ENCODE measurements around the gene CAMTA2.

CAMTA2 gene

DNA sequence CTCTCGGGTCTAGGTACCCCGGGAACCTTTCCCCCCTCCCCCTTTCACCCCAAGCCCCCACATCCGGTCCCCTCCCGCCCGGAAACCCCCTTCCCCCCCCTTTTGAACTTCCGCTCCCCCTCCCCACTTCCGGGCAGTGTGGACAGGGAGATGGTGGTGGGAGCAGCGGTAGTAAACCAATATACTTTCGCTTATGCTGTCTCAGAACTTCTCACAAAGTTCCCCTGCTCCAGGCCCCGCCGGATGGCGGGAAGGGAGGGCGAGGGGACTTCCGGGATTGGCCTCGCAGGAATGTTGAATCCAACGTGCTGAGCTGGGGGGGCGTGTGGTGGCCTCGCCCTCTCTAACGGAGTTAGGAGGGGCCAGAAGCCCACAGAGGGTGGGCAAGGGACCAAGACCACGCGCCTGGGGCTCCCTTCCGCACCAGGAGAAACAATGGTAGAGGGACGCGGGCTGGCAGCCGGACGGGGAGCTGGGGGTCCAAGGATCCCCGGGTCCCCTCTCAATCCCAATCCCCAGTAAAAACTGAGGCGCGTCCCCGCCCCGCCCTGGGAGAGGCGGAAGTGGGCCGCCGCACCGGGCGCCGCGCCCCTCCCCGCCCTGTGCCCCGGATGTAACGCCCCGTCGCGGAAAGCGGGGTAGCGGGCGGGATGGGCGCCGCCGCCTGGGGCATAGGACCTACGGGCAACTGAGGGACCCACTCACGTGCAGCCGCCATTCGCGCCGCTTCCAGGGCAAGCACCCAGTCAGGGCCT is 39.9 kb downstream of the CAMTA2 start:
- peak; percentile 40 to 62 (median 57) for DNase-seq (ENCODE audit: low read depth in 2 of 3, low spot score in 2 of 3)

DNA sequence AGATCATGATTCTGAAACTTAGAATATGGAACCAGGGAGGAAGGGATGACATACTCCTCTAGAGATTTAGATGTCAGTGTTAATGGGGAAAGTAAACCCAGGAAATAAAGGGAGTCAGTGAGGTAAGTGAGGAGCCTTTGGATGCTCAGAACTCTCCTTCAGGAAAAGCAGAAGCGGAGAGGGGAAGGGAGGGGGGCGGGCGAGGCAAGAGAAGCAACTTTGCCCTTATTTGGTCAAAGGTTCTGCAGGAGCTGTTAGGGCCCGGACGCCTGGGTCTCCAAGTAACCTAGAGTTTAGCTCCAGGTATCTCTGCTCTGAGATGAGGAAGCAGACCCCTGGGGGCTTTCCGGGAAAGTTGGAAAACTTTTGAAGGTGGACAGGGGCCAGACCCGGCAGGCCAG is 40.5 kb downstream of the CAMTA2 start:
- DNase-seq (ENCODE audit: low read depth in 2 of 3, low spot score in 2 of 3) = peak in 1 of 3 experiments; percentile 33

DNA sequence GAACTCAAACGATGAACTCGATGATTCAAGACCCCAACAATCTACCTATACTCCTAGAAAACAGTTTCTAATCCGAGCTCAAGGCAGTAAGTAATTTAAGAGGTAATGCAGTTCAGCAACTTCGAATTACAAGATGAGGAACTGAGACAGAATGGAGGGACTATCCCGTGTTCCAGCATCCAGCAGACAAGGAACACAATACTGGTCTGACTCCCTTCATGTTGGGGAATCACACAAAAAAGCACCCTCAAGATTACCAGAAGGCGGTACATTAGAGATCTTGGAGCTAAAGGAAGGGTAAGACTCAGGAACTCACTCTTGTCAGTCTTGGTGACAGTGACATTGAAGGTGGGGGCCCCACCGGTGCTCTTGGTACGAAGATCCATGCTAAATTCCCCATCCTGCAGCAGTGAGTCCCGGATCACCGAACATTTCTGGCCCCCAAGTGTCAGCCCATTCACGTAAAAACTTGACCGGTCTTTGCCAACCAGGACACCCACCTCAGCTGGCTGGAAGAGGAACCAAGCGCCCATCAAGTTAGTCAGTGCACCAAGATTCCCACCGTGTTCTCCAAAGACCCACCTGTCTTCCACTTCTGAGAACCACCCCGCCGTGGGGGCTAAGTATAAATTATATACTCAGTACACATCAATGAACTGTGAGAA is 41.0 kb downstream of the CAMTA2 start:
- DNase-seq (ENCODE audit: low read depth in 2 of 3, low spot score in 2 of 3) = no peak

DNA sequence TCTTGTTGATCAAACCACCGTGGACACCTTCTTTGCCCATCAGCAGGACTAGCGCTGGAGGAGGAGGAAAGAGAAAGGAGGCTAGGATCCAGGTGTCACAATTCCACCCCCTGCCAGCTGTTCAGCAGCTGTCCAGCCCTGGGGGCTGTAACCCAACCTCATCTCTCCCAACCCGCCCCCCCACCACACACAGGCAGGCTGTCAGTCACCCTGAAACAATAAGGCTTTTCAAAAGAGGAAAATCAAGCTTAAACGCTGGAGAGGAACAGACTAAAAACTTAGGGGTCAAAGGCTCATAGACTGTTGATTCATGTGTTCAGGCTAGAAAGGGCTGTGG is 41.6 kb downstream of the CAMTA2 start:
- no peak for DNase-seq (ENCODE audit: low read depth in 2 of 3, low spot score in 2 of 3)

DNA sequence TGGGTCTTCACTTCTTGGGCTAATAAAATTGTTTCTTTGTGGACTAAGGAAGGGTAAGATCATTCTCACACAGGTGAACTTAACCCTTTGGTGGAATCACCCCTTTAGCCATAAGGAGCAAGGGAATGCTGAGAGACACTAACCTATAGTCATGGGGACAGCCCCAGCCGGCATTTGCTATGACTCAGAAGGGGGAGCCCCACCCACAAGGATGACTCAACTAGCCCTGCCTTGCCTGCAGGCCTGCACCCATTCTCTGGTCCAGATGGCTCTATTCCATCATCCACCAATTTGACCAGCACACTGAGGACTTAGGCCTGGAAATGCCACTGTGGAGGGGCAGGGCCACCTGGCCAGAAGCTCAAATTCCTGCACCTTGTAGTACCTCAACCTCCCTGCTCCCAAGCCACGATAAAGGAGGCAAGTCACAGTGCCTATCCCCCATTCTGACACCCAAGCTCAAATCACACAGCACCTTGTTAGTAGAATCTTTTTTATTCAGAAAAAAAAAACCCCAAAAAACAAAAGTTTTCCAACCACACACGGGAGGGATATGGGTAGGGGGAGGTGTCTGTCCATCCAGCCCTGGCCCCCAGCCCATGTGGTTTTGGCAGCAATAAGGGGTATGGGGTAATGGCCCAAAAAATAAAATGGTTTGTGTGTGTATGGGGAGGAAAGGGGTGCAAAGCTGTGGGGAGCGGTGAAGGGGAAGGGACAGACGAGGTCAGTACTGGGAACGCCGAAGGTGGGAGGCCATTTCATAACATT is 42.1 kb downstream of the CAMTA2 start:
- peak; percentile 64 to 75 (median 68) for DNase-seq (ENCODE audit: low read depth in 2 of 3, low spot score in 2 of 3)

DNA sequence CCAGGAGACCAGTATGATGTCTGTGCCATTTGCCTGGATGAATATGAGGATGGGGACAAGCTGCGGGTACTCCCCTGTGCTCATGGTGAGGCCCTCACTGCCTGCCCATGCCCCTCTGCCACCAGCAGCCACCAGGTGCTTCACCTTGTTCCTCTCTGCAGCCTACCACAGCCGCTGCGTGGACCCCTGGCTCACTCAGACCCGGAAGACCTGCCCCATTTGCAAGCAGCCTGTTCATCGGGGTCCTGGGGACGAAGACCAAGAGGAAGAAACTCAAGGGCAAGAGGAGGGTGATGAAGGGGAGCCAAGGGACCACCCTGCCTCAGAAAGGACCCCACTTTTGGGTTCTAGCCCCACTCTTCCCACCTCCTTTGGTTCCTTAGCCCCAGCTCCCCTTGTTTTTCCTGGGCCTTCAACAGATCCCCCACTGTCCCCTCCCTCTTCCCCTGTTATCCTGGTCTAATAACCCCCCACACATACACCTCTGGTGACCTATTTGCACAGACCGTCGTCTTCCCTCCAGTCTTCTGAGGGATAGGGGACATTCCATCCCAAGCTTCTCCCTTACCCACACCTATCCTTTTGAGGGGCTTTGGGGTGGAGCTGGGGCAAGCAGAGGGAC is 42.8 kb downstream of the CAMTA2 start:
- DNase-seq (ENCODE audit: low read depth in 2 of 3, low spot score in 2 of 3) = peak in 1 of 3 experiments; percentile 25

DNA sequence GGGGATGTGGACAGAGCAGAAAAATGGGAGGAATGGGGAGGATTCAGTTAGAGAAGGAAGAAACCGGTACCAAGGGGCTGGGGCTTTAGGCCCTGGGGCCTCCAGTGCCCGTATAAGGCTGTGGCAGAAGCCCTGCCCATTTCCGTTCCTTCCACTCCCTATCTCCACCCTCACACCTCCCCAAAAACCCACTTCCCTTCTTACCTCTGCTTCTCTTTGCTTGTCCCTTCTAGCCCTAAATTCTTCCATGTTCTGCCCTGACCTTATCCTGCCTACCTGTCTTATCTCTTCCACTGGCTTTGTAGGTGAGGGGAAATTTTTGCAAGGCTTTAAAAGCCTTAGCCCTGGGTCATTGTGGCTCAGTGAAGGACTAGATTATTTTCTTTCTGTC is 43.3 kb downstream of the CAMTA2 start:
- peak in 1 of 3 experiments; percentile 27 for DNase-seq (ENCODE audit: low read depth in 2 of 3, low spot score in 2 of 3)

DNA sequence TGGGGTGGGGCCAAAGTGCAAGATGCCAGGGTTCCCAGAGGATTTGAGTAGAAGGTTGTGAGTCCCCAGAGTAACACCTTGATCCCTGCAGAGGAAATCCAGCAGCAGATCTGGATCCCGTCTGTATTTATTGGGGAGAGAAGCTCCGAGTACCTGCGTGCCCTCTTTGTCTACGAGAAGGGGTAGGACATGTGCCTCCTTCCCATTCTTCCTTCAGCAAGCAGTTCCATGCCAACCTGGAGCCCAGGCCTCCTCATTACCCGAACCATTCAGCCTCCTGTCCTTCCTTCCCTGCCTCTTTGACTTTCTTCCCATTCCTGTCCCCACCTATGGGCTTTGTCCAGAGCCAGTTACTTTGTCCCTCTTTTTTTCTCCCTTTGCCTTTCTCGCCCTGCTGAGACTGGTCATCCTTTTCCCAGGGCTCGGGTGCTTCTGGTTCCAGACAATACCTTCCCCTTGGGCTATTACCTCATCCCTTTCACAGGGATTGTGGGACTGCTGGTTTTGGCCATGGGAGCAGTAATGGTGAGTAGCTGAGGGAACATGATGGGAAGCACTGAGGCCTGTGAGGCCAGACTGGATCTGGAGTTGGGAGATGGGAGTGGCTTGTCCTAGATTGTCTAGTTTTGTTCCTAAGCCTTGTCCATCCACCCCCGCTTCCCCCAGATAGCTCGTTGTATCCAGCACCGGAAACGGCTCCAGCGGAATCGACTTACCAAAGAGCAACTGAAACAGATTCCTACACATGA is 44.5 kb downstream of the CAMTA2 start:
- DNase-seq (ENCODE audit: low read depth in 2 of 3, low spot score in 2 of 3) = no peak

DNA sequence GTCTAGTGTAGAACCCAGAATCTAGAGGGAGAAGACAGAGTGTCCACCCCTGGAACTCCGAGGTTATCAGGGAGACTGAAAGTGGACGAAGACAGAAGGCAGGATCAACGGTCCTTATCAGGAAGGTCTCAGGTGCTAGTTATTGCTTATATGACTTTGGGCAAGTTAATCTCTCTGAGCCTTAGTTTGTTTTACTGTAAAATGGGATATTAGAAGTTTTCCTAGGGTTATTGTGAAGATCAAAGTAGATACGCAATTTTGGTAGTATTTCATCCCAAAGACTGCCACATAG is 46.2 kb downstream of the CAMTA2 start:
- no peak for DNase-seq (ENCODE audit: low read depth in 2 of 3, low spot score in 2 of 3)

DNA sequence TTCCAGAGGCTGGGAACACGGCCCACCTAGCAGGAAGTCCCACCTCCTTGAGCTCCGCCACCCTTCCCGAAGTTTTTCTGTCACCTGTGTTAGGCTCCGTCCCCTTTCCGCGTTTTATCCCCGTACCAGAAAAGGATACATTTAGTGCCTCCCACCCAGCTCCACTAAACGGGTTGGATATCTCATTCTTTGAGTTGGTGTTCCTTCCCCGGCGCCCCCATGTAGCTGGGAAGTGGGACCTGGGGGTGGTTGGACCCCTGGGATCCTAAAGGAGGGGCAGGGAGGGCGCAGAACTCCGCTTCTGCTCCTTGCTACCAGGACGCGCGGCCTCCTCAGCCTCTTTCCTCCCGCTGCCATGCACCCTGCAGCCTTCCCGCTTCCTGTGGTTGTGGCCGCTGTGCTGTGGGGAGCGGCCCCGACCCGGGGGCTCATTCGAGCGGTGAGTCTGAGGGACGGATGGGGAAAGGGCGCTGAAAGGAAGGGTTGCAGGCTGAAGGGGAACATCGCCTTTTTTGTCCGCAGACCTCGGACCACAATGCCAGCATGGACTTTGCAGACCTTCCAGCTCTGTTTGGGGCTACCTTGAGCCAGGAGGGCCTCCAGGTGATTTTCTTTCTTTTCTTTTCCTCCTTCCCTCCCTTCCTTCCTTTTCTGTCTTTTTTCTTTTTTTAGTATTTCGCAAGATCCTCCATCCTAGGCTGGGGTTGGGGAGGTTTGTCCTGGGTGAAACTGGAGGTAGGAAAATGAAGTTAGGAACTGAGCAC is 46.7 kb downstream of the CAMTA2 start:
- peak in 1 of 3 experiments; percentile 26 for DNase-seq (ENCODE audit: low read depth in 2 of 3, low spot score in 2 of 3)

DNA sequence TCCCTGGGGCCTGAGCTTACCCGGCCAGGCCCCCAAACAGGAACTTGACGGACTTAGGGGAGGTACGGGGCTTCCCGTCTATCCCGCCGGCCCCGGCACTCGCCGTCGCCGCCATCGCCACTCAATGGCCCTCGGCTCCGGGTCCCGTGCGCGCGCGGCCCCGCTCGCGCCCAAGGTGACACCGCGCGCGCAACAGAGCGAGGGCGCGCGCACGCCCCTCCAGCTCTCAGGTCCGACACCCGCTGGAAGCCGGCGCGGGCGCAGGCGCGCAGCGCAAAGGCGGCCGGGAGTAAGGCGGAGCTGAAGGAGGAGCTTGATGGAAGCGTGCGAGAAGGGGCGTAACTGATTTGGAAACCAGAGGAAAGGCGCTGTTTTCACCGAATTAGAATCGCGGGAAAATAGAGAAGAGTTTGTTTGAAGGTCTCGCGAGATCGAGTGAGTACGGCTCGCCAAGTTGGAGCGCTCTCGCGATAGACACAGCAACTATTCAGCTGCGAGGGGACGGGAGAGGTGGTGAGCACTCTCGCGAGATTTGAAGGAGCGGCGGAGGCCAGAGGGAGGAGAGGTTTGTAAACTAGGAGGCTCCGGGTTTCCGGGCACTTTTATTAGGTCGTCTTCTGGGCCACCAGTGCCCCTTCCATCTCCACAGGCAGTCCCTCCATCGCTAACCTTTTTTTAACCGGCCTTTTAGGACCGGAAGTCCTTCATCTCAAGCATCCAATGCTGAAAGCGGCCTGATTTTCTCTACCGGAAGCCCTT is 47.5 kb downstream of the CAMTA2 start, which contains the start of the genes RNF167 and SLC25A11:
TSS of gene RNF167 (plus strand) at position 473 of the 759 bp plus-strand sequence. CDS start 642 bp downstream, outside the sequence.
TSS of gene SLC25A11 (minus strand) at position 251 of the 759 bp plus-strand sequence. CDS start at position 115, 136 bp downstream.
- peak; percentile 78 to 96 (median 85) for DNase-seq (ENCODE audit: low read depth in 2 of 3, low spot score in 2 of 3)

DNA sequence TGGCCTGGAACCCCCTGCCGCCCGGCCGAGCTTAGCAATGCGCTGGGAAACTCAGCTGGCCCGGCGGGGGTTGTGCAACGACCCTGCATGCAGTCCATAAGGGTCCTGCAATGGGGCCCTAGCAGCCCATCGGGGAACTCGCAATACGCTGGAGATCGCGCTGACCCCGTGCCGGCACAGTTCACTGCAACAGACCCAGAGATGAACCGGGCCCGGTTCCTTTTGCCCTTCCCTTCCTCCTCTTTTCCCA is 48.0 kb downstream of the CAMTA2 start:
- no peak for DNase-seq (ENCODE audit: low read depth in 2 of 3, low spot score in 2 of 3)

DNA sequence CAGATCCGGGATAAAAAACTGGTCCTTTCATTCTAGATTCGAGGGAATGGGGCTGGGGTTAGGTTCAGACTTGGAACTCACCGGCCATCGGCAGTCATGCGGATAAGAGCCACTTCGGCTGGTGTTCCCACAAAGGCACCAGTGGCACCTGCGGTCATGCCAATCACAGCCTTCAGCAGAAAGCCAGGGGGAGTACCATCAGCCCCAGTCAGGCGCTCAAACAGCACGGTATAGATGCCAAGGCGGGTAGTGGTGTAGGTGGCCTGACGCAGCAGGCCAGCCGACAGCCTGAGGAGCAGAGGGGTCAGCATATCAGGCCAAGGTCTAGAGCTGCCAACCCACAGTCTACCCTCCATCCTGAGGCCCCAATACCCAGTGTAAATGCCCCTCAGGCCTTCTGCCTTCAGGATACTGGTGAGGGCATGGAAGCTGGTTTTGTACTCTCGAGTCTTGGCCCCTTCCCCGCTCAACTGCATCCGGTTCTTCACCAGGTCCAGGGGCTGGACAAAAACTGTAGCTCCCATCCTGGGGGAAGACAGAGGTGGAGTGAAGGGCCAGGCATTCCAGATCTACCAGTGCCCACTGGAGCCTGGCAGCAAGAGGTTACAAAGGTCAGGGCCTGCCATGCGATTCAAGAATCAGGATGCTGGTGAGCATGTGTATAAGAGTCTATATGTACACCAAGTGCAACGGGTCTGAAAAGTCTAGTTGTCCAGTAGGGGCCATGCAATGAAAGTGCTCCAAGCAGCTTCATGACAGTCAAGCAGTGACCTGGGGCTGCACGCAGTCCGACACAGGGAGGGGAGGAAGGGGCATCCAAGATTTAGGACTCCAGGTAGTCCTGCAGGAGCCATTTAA is 48.6 kb downstream of the CAMTA2 start:
- DNase-seq (ENCODE audit: low read depth in 2 of 3, low spot score in 2 of 3) = no peak

DNA sequence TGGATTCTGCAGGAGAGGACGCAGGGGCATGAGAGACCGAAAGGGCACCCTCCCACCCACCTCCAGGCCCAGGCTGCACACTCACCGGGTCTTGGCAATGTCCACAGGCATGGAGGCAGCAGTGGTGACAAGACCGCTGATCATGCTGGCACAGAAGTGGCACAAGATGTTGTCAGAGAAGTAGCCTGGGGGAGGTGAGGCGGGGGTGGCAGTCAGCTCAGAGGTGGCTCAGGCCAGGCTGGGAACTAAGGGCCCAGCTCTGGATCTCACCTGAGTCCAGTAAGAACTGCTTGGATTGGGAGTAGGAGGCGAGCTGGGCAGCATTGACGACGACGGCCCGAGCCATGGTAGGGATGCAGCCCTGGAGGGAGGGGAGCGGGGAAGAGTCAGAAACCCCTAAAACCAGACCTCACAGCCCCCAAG is 49.4 kb downstream of the CAMTA2 start:
- DNase-seq (ENCODE audit: low read depth in 2 of 3, low spot score in 2 of 3) = no peak

DNA sequence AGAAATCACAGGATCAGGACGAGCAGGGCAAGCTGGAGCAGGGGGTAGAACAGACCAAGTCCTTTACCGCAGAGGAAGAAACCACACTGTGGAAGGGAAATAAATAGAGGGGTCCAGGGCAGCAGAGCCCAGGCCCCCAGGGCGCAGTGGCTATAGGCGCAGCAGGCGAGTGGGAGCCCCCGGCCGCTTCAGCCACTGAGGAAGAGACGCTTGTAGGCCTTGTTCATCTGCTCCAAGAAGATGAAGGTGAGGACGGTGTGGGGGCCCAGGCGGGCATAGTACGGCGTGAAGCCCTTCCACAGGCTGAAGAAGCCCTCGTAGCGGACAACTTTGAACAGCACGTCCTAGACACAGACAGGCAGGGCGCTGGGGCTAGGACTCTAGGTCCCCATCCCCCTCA is 49.9 kb downstream of the CAMTA2 start:
- DNase-seq (ENCODE audit: low read depth in 2 of 3, low spot score in 2 of 3) = no peak

DNA sequence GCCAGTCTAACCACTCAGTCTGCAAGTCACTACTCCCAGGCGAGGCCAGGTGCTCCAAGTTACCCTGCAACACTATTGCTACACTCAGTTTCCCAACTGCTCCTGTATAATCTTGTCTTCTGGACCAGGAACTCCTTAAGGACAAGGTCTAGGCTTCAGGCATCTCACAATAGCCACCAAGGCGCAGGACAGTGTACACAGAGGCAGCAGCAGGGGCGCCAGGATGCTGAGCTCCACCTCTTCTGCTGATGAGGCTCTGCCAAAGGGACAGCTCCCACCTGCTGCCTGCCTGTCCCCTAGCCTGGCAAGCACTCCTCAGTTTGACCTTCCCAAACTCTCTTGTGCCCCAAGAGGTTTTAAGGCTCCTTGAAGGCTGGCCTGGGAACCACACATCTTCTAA is 51.0 kb downstream of the CAMTA2 start:
- DNase-seq (ENCODE audit: low read depth in 2 of 3, low spot score in 2 of 3) = no peak

DNA sequence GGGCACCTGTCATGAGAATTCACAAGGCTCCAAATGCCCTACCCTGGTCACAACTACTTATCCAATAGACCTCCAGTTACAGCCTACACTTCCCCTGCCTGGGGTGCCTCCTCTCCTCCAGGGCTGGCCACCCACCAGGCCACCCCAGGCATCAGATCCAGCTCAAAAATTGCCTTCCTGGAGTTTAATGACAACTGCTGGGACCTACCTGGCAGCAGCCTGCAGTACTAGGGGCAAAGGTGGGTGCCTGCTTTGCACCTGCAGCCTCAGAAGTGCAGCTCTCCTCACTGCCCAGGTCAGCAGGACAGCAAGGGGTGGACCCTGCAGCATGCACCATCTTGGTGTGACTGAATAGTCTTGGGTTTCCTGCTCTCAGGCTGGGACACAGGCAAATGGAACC is 51.8 kb downstream of the CAMTA2 start:
- DNase-seq (ENCODE audit: low read depth in 2 of 3, low spot score in 2 of 3) = no peak

DNA sequence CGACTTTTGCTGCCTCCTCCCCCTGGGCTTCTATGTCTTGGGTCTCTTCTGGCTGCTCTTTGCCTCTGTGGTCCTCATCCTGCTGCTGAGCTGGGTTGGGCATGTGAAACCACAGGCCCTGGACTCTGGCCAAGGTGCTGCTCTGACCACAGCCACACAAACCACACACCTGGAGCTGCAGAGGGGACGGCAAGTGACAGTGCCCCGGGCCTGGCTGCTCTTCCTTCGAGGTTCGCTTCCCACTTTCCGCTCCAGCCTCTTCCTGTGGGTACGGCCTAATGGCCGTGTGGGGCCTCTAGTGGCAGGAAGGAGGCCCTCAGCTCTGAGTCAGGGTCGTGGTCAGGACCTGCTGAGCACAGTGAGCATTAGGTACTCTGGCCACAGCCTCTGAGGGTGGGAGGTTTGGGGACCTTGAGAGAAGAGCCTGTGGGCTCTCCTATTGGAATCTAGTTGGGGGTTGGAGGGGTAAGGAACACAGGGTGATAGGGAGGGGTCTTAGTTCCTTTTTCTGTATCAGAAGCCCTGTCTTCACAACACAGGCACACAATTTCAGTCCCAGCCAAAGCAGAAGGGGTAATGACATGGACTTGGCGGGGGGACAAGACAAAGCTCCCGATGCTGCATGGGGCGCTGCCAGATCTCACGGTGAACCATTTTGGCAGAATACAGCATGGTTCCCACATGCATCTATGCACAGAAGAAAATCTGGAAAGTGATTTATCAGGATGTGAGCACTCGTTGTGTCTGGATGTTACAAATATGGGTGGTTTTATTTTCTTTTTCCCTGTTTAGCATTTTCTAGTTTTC is 53.1 kb downstream of the CAMTA2 start:
- no peak for DNase-seq (ENCODE audit: low read depth in 2 of 3, low spot score in 2 of 3)
